GM19238 (cell line): ENCODE results near the gene PXDN.

Experiments used
- DNase-seq: peaks from one replicate; pipeline ENCODE4 v3.0.0; 2011; ENCODE audit warnings: low spot score; ENCODE audit not compliant: insufficient read length

The PXDN gene

DNA sequence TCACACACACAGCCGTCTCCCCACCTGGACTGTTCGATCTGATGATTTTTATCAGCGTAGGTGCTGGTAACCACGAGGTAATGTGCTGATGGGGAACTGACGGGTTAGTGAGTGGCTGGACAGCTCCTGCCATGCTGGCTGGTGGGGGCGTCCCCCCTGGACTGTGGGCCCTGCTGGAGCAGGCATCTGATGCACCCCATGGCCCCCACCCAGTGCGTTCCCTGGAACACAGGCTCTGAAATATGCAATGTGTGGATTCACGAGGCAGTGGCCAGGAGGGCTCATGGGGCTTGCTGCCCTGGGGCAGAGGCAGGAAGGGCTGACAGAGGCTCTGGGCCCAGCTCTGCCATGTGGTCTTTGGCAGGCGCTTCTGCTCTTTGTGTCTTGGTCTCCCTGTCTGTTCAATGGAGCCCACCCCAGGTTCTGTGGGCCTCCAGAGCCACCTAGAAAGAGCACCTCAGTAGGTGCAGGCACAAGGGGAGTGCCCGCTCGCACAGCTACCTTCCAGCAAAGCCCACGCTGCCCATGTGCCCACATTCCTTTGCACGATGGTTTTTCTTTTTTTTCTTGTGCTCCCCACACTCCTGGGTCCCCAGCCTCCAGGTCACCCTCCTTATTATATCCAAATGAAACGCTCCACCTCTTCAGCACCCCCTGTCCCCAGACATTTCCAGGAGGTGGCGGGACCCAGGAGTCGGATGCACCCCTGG is 10.3 kb upstream of the PXDN start:
- DNase-seq = no peak

DNA sequence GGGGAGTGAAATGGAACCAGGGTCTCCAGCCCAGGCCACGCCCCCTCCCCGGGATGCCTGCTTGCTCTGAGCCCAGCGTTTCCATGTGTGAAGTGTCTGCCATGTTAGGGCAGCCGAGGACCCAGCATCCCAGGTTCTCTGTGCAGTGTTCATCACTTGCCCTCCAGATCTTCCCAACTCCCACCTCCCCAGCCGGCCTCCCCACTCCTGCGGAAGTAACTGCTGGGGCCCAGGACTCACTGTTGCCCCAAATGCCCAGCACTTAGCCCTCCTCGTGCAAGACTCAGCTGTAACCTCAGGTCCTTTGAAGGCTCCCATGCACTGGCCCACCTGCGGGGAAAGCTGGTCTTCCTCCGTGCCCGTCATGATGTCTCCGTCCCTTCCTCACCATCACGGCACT is 9.7 kb upstream of the PXDN start:
- DNase-seq = no peak

- DNase-seq = no peak
Measured at GRCh38 chr2:1752751-1753150, 8.4 kb upstream of the PXDN start.

DNA sequence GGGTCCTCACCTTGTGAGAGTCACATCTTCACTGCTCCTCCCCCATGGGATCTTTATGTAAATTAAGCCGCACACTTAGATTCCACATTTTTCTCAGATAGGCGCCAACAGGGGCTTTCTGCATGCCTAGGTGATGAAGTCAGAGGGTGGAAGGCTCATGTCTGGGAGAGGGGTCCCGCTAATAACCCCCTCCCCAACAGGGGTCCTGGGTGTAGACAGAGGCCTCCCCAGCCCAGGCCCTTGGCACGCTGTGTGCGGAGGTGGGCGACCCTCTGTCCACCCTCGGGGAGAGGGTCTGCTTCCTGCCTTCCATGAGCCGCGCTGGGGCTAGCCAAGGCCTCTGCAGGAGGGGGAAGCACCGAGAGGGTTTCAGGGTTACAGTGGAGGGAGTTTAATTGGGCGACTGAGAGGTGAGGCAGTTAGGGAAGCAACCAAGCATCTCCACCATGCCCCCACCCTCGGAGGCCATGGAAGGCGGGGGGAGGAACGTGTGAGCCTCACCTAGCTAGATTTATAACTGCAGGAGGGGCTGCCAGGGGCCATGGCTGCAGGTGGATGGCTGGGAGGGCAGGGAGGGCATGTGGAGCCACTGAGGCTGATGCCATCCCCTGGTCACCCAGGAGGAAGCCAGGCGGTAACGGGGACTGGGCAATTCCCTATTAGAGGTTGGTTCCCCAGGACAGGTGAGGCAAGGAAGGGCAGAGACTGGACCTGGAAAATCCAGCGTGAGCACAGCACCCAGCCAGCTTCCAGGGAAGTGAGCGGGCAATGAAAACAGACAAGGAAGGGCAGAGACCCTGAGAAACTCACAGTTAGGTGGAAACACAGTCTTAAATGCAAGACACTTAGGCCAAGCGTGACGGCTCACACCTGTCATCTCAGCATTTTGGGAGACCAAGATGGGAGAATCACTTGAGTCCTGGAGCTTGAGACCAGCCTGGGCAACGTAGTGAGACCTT is 7.7 kb upstream of the PXDN start:
- no peak for DNase-seq

DNA sequence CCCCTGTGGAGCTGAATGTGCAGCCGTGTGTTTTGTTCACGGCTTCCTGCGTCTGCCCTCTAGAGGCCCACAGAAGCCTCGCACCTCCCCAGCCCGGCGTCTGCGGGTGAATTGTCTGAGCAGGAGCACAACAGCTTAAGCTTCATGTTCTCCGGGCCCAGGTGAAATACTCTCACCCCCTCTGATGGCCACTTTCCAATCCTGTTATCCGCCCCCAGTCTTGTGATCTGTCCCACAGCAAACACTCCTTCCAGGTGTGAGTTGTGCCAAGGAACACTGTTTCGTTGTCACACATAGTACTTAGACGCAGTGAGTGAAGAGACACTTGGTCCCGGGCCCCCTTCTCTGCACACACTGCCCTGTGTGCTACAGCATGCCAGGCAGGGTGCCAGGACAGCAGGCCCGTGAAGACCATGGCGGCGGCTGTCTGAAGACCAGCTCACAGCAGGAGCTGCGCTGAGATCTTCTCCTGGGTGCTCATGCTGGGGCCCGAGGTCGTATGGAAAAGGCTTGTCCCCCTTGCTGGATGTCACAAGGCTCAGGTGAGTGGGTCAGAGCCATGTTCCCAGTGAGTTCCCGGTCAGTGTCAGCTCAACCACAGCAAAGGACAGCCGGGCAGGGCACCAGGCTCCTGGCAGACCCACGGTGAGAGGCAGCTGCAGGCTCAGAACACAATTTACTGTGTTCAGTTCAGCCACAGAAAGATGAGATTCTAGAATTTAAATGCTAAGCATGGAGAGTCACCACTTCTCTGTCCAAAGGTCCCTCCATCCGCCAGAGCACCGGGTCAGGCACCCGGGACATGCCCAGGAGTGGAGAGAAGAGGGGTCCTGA is 6.8 kb upstream of the PXDN start:
- no peak for DNase-seq

DNA sequence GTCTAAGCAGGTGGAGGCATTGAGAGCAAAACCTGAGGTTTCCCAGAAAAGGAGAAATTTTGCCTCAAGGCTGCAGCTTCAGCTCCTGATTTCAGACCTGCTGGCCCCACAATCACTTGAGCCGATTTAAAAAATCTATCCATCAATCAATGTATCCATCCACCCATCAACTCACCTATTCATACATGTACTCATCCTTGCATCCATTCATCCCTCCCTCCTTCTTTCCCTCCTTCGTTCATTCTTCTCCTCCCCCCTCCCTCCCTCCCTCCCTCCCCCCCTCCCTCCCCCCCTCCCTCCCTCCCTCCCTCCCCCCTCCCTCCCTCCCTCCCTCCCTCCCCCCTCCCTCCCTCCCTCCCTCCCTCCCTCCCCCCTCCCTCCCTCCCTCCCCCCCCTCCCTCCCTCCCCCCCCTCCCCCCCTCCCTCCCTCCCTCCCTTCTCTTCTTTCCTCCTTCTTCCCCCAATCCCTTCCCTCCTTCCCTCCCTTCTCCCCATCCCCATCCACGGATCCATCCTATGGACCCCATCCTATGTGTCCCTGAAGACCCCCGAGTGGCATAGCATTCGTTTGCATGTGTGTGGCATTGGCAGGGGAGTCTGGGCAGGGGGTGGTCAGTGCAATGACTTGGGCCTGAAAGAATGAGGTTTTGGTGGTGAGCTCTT is 6.1 kb upstream of the PXDN start:
- DNase-seq = no peak

DNA sequence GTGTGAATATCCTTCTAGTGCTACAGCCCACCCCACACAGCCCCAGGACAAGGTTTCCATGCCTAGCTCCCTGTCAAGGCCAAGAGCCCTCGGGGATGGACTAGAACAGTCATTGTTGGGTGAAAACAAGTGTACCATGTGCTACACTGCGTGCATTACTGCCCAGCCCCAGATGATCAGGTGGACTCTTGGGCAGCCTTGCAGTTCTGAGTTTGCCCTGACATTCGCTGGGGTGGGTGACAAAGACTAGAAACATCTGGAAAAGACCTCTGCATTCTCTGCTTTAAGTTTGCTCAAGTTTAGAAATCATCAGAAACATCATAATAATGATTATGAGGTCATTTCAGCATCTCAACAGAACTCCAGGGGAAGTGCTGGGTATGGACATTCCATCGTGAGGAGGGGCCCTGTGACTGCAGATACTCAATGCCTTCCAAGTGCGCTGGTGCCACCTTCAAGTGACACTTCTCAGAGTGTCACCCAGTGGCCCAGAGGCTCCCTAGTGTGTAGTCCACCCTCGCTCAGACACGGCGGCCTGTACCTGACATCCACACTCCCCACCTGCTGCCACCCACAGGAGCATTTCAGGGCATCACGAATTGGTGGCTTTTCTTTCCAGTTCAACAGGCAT is 5.3 kb upstream of the PXDN start:
- no peak for DNase-seq

GRCh38 chr2:1748741-1749488 is 4.6 kb upstream of the PXDN start:
- DNase-seq = no peak

DNA sequence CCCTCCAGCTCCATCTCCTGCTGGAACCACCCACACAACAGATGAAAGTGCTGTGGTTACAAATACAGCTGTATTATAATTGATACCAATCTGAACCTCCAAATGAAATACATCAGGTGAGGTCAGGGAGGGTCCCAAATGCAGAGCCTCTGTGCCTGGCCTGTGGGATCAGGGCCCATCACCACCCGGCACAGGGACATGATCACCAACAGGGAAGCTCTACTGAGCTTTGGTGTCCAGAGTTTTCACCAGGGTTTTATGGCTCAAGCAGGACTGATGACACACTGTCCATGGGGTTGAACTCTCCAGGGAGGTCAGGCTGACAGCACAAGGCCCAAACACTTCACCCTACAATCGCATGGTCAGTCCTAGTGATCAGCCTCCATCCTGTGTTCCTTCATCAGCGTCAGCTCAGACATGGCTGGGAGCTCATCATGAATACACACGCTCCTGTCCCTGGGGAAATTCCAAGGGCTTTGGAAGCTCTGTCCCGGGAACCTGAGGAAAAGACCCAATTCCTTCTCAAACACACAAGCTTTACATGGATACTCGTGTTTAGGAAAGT is 3.9 kb upstream of the PXDN start:
- no peak for DNase-seq

DNA sequence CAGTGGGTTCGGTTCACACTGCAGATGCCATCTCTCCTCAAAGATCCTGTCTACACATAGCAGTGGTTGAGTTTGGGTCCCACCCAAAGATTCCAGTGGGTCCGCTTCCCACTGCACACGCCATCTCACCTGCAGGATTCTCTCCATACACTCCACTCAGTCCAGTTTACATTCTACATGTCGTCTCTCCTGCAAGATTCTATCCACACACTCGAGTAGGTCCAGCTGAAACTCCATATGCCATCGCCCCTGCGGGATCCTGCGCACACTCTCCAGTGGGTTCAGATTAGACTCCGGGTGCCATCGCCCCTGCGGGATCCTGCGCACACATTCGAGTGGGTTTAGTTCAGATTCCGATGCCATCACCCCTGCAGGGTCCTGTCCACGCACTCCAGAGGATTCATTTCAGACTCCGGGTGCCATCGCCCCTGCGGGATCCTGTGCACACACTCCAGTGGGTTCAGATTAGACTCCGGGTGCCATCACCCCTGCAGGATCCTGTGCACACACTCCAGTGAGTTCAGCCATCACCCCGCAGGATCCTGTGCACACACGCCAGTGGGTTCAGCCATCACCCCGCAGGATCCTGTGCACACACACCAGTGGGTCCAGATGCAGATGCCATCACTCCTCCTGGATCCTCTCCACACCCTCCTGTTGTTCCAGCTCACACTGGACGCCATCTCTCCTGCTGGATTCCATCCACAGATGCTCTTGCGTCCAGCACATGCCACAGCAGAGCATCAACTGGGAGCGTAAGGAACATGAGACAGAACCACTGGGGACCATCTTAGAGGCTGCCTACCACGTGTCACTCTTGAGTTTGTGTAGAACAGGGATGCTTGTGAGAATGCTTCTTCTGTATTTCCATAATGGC is 3.0 kb upstream of the PXDN start:
- no peak for DNase-seq

- DNase-seq = no peak
Measured at GRCh38 chr2:1746174-1747064, 2.1 kb upstream of the PXDN start.

- DNase-seq = no peak
Measured at GRCh38 chr2:1745171-1746023, 1.1 kb upstream of the PXDN start.

GRCh38 chr2:1744151-1744445 is 217 bp downstream of the PXDN start:
- no peak for DNase-seq

- no peak for DNase-seq
Measured at GRCh38 chr2:1743396-1744150, 742 bp downstream of the PXDN start.

GRCh38 chr2:1742681-1743395 is 1.5 kb downstream of the PXDN start:
- no peak for DNase-seq

- DNase-seq = no peak
Measured at GRCh38 chr2:1742301-1742680, 2.0 kb downstream of the PXDN start.
